Stimulated activated CD4-positive, alpha-beta T cell treated with anti-CD3 and anti-CD28 coated beads, Interleukin-2, amount 100 ng/mL, for 24 hours (primary cell): ENCODE measurements around the gene CCDC112.

Experiments
- DNase-seq, 2 donors: peaks; one replicate each; pipeline ENCODE4 v3.0.0-alpha.2; 2020

CCDC112 gene

GRCh38 chr5:115313632-115314031 is 17.2 kb upstream of the CCDC112 start:
- no peak for DNase-seq

GRCh38 chr5:115313052-115313451 is 16.6 kb upstream of the CCDC112 start:
- no peak for DNase-seq

GRCh38 chr5:115309751-115310370 is 13.4 kb upstream of the CCDC112 start:
- DNase-seq, result no peak

- DNase-seq, result no peak
These were observed 12.4 kb upstream of the CCDC112 start for GRCh38 chr5:115308815-115309214.

GRCh38 chr5:115306011-115306536 is 9.6 kb upstream of the CCDC112 start:
- DNase-seq, result no peak

- no peak for DNase-seq
These were observed 8.0 kb upstream of the CCDC112 start for GRCh38 chr5:115304496-115304895.

GRCh38 chr5:115298811-115299210 is 2.4 kb upstream of the CCDC112 start:
- no peak for DNase-seq

- DNase-seq, result no peak
These were observed 577 bp upstream of the CCDC112 start for GRCh38 chr5:115297031-115297430.

- no peak for DNase-seq
These were observed 704 bp downstream of the CCDC112 start for GRCh38 chr5:115295777-115296123.

- DNase-seq, result no peak
These were observed 5.1 kb downstream of the CCDC112 start for GRCh38 chr5:115291397-115291796.

- DNase-seq, result no peak
These were observed 7.3 kb downstream of the CCDC112 start for GRCh38 chr5:115289104-115289503.

- no peak for DNase-seq
These were observed 12.4 kb downstream of the CCDC112 start for GRCh38 chr5:115284021-115284420.

- no peak for DNase-seq
These were observed 14.3 kb downstream of the CCDC112 start for GRCh38 chr5:115282131-115282530.

- DNase-seq, result no peak
These were observed 21.9 kb downstream of the CCDC112 start for GRCh38 chr5:115274584-115274983.

GRCh38 chr5:115272297-115272958 is 24.0 kb downstream of the CCDC112 start:
- no peak for DNase-seq

- DNase-seq, result no peak
These were observed 25.0 kb downstream of the CCDC112 start for GRCh38 chr5:115271295-115272050.

- DNase-seq, result no peak
These were observed 28.8 kb downstream of the CCDC112 start for GRCh38 chr5:115267617-115268016.

- DNase-seq, result no peak
These were observed 31.2 kb downstream of the CCDC112 start for GRCh38 chr5:115265220-115265619.

GRCh38 chr5:115264786-115265185 is 31.7 kb downstream of the CCDC112 start:
- no peak for DNase-seq

- no peak for DNase-seq
These were observed 33.4 kb downstream of the CCDC112 start for GRCh38 chr5:115263078-115263380.

GRCh38 chr5:115262321-115263077 is 34.0 kb downstream of the CCDC112 start, which contains the start of gene PGGT1B:
PGGT1B (minus strand) TSS chr5:115262877; CDS start chr5:115262851, 26 bp downstream.
- DNase-seq, result peak; percentile 76 to 78

GRCh38 chr5:115262011-115262320 is 34.5 kb downstream of the CCDC112 start:
- no peak for DNase-seq

GRCh38 chr5:115260248-115260647 is 36.2 kb downstream of the CCDC112 start:
- no peak for DNase-seq
